M059J (cell line): ENCODE data around the gene SLC22A1. TPM values are rescaled to one million over a fixed set of nuclear protein-coding genes. Genes with fewer than 3 reads are reported as not detected.
"Not testable (repeated sequence)": the region's sequence is repeated elsewhere in the genome, so short reads cannot be mapped to it uniquely, and the experiment has no call there.

Source experiments
- DNase-seq: peaks from one replicate; pipeline ENCODE4 v3.0.0-alpha.2; 2012; ENCODE audit warnings: low read depth
- total RNA-seq: library from RNA; depleted of rRNA; stranded (reverse); fragments of >200 nt; shearing (Covaris generic); gene quantifications from 2 replicates; pipeline ENCODE4 v1.2.3, GENCODE V29; 2014

Gene SLC22A1
- total RNA-seq, 1 experiment from 2014 or later: not detected

DNA sequence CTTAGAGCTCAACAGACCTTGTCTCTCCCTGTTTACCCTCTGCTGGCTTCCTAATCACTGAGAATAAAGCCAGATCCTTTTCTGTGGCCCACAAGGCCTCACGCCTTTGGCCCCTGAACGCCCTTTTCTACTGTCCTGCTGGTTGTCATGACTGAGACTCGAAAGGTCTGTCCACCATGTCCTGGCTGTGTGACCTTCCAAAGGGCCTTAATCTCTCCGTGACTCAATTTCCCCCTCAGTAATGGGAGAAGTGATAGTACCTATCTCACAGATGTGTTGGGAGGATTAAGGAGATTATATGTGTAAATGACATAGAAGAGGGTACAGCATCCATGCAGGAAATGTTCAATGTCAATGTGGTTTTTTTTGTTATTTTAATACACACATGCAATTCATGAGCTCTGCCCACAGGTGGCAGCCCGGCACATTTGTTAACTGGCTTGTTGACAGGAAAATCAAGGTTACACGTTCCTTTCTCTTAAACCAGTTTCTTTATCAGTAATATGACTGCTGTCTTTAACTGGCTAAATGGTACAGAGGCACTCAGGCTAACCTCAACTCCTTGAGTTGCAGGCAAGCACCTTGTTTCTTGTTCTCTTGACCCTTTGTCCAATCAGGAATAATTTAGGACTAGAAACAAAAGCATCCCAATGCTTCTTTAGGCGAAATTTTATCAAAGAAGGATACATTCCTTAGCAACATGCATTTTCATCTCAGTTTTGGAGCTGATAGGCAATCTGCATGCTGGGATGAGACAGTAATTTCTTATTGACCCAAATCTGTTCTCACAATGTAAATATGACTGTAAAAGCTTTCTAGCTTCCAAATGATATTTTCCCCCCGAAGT is 16.6 kb downstream of the SLC22A1 start:
- peak; percentile 72 for DNase-seq

DNA sequence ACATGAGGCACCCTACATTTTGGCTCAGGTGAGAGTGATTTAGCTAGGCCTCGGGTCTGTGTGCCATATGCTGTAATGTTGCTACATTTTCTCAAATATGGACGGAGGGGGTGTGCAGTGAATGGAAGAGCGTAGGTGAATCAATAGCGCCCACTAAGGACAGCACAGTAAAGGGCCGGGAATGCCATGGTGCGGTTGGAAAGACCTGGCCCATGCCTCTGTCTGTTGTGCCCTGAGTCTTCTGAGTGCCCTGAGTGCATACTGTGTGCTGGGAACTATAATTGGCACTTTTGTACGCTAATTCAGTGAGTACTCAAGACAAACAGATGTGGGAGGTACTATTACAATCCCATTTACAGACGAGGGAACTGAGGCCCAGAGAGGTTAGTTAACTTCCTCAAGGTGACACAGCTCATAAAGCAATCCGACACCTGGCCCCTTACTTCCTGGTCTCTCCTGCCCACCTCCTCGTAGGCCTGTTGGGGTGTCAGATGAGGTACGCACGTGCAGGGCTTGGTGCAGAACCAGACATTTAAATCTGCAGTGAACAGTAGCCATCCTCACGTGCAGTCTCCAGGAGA is 17.3 kb downstream of the SLC22A1 start:
- no peak for DNase-seq

DNA sequence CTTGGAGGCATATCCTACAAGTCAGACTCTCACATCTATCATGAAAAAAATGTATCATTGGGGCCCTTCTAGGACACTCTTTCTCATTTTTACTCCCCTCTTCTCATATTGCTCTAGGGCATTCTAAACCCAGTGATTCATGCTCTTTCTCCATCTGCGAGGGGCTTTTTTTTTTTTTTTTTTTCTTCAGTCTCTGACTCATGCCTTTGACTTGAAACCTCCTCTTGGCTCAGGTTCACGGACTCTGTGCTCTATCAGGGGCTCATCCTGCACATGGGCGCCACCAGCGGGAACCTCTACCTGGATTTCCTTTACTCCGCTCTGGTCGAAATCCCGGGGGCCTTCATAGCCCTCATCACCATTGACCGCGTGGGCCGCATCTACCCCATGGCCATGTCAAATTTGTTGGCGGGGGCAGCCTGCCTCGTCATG is 17.8 kb downstream of the SLC22A1 start:
- DNase-seq: peak; percentile 97

DNA sequence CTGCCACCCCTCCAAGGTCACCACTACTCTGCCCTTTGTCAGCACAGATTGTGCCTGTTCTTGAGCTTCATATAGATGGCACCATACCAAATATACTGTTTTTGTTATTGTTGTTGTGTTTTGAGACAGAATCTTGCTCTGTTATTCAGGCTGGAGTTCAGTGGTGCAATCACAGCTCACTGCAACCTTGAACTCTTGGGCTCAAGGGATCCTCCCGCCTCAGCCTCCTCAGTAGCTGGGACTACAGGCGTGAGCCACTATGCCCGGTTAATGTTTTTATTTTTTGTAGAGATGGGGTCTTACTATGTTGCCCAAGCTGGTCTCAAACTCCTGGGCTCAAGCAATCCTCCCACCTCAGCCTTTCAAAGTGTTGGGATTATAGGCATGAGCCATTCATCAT is 18.9 kb downstream of the SLC22A1 start:
- DNase-seq: not testable (repeated sequence)

DNA sequence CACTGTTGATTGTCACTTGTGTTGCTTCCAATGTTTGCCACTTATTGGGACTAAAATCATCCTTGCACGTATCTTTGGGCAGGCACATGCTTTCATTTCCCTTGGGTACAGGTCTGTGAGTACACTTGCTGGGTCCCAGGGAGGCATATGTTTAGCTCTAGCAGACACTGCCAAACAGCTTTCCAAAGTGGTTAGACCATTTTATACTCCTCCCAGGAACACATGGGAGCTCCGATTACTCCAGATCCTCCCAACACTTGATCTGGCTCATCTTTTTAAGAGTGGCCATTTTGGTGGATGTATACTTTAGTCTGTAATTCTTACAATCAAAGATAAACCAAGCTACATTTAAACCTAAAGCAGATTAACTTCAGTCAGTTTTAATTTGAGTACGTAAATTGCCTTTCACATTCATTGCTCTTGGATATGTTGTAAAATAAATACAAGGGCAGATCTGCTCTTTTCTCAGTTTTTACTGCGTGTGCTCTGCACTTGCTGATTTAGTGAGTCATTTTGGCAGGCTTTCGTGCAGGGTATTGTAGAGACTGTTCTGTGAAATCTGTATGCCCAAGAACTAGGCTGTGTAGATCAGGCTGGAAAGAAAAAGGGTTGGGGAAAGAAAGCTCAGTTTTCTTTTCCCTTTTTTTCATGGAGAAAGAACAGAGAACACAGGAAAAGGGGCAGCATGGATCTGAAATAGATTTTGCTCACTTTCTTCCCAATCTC is 19.5 kb downstream of the SLC22A1 start:
- DNase-seq: peak; percentile 76

DNA sequence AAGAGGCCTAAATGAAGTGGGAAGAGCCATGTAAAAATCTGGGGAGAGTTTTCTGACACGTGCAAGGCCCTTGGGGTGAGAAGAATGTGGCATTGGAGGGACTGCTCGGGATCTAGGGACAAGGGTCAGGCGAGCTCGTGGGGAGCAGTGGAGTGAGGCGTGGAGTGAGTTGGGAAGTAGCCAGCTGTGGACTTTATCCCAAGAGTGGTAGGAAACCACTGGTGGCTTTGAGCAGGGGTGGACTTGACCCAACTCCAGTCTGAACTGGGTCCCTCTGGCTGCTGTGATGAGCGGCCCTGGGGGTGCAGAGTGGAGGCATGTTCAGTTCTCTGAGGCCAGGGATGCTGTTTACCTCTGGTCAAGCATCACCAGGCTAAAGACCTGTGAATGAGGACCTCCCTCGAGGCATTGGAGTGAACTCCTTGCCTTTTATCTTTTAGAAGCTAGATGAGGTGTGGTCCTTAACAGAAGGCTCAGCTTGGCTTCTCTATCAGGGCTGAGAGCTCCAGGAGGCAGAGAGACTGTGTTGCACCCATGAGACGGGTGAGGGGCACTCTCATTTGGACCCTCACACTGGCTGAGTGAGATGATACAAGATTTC is 20.6 kb downstream of the SLC22A1 start:
- DNase-seq: no peak

DNA sequence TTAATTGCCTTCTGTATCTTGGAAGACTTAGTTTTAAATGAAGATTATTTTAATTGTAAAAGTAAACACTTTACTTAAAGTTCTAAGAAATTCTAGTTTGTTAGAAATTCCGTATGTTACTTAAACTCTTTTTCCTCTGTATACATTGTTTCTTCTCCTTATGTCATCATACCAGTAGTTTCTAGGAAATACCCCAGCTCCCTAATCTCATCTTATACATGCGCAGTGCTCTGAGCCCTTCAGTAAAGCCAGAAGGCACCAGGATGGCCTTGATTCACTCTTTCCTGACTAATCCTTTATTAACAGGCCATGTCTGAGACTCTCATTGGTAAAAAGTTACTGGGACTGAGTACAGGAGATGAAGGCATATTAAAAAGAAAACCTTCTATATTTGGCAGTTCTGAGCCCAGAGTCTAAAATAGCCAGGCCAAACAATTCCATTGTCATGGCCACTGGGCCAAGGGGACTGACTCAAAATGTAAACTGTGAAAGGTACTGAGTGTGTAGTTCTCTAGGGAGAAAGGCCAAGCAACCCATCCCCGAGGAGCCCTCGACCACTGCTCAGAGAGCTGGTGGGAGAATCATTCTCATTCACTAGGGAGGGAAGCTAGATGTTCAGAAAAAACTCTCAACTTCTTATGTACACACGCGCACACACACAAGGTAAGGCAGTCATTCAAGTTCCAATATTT is 25.0 kb downstream of the SLC22A1 start:
- DNase-seq: no peak

DNA sequence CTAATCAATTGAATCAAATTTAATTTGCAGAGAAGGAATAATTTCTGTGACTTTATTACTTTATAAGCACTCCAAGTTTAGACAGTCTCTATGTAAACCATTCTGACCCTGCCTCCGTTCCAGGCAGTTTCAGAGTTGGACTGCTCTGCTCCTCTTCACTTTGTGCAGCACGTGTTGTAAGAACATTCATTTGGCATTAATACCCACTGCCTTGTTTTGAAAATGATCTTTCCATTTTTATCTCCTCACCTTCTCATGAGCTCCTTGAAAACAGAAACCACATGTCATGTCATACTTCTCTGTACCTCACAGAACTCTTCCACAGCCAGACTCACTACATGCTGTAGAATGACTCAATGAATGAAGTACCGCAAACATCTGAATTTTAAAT is 25.5 kb downstream of the SLC22A1 start:
- no peak for DNase-seq

DNA sequence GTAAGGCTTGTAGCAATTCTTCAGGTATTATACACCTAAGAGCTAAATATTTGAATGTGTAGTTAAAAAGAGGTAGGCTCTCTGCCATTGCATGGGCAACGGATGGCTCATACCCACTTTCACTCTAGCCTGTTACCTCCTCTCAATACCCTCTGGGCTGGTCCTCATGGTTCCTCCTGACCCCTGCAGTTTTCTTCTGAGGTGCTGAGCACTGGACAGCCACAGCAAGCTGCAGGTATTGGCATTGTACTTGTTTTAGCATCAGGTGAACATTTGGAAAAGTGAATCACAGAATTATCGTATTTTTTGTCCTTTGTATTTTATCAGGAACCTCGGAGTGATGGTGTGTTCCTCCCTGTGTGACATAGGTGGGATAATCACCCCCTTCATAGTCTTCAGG is 32.9 kb downstream of the SLC22A1 start:
- DNase-seq: no peak

DNA sequence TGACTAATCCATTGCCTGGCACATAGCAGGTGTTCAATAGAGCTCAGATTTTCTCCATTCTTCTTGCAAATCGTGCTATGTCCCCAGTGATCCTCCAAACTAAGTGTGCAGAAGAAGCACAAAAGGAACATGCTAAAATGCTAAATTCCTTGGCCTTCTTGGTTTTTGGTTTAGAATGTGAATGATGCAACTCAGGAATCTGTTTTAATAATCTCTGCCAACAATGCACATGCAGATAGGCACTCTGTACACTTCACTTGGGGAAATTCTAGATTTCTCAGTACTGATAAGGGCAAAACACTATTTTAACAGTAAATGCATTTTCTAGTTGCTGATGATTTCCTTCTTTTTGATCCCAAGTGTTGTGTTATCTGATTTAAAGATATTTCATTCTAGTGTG is 35.2 kb downstream of the SLC22A1 start:
- DNase-seq: no peak

DNA sequence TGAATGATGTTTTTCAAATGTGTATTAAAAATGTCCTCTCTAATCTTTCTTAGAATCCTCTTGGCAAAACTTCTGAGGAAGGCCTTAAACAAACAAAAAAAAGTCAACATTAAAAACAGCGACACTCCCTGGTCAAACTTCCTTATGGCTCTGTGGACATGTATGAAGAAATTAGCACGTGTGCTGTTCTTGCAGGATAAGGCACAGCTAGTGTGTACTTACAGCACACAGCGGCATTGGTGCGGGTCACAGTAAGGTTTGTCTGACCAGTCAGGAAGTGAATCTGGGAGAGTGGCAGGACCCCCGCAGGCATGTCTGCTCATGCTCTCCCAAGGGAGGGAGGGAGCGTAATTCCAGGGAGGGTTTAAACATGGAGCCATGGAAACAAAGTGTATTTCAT is 38.8 kb downstream of the SLC22A1 start:
- no peak for DNase-seq

DNA sequence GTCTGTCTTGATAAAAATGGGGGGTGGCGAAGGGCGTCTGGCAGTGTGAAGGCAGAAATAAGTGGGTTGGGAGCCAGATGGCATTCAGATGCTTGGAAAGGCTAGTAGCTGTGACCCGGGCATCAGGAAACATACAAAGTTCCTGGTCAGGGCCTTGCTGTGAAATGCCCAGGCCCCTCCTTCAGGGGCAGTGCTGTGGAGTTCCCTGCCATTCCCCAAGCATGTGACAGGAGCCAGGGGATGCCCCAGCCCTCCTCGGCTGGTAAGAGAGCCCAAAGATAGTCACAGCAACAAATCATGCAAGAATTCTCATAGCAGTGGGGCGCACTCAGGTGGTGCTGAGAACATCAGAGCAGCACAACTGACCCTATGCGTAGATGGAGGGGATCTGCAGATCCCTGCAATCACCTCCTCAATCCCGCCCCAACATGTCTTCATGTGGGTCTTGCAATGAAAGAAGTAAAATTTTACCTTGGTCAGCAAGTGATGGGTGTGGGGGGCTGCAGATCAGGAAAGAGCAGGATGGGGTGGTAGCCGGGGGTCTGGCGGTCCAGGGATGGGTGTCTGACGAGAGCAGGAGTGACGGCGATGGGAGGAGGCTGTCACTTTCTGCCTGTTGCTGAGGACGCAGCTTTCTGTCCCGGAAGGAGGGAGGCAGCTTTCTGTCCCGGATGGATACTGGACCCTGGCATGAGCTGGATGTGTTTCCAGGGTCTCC is 39.5 kb downstream of the SLC22A1 start:
- DNase-seq: no peak

DNA sequence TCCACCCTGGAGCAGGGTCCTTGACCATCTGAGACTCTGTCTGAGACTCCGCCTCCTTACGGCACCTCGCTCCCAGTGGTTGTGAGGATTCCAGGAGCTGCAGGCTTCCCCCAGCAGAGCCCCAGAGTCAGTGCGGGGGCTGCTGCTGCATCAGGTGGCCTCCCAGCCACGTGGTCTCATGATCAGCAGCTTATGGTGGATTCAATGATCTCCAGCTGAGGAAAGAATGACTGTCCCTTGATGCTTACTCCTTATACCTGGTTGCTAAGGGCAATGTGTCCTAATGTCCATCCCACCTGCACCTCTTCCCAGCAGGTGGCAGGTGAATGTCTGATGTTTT is 40.0 kb downstream of the SLC22A1 start:
- DNase-seq: no peak

DNA sequence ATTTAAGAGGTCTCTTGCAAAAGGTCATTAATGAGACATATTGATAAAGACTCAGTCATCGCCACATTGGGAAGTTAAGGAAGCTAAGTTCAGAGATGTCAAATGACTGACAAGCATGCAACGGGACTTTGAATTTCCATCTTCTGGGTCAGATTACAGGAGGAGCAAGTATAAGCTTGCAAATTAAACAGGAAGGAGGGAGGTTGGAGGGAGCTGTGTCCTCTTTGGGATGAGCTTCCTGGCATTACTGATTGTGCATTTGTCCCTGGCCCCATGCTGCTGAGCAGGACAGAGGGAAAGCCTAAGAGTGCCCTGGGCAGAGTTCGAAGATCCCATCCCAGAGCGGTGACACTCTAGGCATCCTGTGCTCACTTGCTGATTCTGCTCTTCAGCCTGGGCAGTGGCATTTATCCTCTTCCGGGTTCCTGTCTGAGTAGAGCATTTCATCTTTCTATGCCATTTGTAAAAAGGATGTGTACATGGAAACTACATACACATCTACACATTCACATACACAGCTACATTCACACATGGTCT is 40.5 kb downstream of the SLC22A1 start:
- DNase-seq: no peak

DNA sequence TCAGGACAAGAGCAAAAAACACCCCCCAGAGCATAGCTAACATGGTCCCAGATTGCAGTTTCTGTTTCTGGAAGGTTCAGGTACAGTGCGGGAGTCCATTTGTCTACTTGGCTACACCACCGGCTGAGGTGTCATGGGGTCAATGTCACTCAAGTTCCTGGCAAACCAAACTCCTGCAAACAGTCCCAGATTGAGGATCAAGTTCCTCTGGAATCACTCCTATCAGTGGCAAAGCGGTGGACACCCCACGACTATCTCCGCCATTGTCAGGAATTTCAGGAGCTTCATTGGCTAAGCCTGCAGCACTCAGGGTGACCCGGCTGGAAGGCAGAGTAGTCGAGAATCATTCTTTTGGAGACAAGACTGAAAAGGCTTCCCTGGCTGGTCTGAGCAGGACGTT is 41.8 kb downstream of the SLC22A1 start:
- DNase-seq: no peak

DNA sequence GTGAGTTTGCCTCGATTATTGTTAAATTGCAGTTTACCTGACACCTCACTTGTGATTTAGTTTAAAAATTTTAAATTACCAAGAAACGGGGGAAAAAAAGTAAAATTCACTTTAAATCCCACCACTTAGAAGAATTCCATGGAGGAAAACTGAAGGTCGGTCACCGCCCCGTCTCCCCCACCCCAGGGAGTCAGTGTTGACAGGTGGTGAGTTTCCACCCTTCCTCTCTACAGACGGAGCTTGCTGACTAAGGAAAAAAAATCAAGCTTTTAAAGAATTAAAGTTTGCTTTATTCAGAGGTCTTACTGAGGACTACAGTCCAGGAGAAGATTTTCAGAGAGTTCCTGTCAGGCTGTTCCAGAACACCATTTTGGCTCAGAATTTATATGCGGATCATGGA is 42.3 kb downstream of the SLC22A1 start:
- no peak for DNase-seq

DNA sequence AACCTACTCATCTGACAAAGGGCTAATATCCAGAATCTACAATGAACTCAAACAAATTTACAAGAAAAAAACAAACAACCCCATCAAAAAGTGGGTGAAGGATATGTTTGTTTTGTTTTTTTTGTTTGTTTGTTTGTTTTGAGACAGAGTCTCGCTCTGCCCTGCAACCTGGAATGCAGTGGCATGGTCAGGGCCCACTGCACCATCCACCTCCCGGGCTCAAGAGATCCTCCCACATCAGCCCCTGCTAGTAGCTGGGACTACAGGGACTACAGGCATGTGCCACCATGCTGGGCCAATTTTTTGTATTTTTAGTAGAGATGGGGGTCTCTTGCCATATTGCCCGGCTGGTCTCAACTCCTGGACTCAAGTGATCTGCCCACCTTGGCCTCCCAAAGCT is 44.3 kb downstream of the SLC22A1 start:
- not testable (repeated sequence) for DNase-seq

DNA sequence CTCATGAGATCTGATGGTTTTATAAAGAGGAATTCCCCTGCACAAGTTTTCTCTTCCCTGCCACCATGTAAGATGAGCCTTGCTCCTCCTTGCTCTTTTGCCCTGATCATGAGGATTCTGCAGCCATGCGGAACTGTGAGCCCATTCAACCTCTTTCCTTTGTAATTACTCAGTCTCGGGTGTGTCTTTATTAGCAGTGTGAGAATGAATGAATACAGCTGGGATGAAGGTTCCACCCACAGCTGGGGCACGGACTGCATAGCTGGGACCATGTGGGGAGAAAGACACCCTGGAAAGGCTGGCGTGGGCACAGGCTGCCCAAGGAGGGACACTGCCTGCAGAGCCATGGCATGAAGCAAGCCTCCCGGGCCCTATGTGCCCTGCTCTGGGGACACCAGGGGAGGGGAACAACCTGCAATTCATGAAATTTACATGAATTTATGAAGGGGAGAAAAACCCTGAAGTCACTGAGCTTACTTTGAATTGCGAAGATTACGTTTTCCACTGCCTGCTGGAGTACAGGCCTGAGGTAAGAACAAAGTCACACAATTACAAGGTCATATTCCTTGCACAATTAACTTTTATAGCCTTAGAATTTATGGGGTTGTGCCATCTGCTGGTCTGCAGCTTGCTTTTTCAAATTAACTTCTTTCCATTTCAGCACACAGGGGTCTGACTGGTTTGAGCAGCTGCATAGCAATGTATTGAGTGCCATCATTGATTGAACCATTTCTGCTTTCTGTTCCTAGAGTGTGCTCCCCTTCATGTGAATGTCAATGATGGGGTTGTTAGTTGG is 46.2 kb downstream of the SLC22A1 start:
- DNase-seq: no peak

DNA sequence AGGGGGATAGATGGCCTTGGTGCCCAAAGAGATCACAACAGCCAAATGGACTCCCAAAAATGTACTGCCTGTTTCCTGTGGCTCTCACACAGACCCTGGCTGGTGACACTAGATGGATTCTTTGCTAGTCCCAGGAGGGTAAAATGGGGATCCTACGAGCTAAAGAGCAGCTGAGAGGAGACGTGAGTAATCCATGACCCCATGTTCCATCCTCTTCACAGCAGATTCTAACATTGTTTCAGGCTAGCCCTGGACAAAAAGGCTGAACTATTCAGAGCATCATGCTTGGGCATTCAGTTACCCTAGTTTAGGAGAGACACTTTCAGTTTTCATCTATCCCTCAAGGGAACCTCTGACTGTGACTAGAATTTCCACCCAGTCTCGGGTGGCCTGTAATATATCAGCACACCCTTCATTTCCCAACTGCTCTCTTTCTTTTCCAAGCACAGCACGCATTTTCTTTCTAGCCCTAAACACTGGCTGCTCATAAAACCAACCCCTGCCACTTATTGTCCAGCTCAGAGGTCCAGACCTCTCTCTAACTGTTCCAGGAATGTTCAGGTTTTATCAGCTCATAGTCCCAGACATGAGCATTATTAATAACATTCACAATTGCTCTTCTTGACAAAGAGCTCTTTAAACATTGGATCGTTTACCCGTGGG is 48.5 kb downstream of the SLC22A1 start:
- DNase-seq: no peak

DNA sequence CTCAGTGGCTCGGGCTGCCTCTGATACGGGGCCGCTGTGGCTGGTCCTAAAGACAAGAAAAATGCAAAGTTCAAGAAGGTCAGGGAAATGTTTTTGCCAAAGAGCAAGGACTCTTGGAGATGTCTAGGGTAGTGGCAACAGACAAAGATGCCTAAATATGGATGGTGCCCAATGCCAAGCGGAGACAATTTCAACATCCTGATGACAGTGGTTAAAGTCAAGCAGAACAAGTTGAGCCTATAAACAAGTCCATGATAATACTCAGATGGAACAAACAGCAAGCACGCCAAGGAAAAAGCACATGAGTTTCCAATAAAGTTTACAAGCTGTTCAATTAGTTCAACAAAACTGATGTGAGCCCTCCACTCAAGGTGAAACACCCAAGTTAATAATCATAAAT is 51.1 kb downstream of the SLC22A1 start:
- DNase-seq: no peak
